Right atrium auricular region (tissue), 2 donors: Measurements from ENCODE around the gene CLIC2. TPM values are rescaled to one million over a fixed set of nuclear protein-coding genes. Genes with fewer than 3 reads are reported as not detected.

ENCODE experiments used
- DNase-seq: peaks from one replicate; pipeline ENCODE4 v3.0.0-alpha.2; 2019; ENCODE audit warnings: low spot score
- H3K27ac ChIP-seq, 2 donors: fragments of 200-600 bp; sonication (generic); 1 replicate in 1 of 2; 2 replicates in 1 of 2; pipeline ENCODE4 v1.5.1; 2016 to 2019
- H3K27me3 ChIP-seq, 2 donors: fragments of 200-600 bp; sonication (generic); one replicate each; pipeline versions ENCODE4 v1.5.1 to v1.6.0; 2017 to 2019
- H3K36me3 ChIP-seq: fragments of 200-600 bp; sonication (generic); one replicate; pipeline ENCODE4 v1.5.1; 2016
- H3K4me1 ChIP-seq, 2 donors: fragments of 200-600 bp; sonication (generic); one replicate each; pipeline versions ENCODE4 v1.5.1 to v1.6.0; 2017 to 2019
- H3K4me3 ChIP-seq, 2 donors: fragments of 200-600 bp; sonication (generic); 1 replicate in 1 of 2; 2 replicates in 1 of 2; pipeline ENCODE4 v1.5.1; 2017 to 2019; ENCODE audit warnings: mild to moderate bottlenecking in 1 of 2, moderate library complexity in 1 of 2
- H3K9me3 ChIP-seq, 2 donors: fragments of 200-600 bp; sonication (generic); one replicate each; pipeline ENCODE4 v1.5.1; 2019
- microRNA-seq, 2 donors: library from miRNA; unstranded; fragments of <30 nt; microRNA quantifications; one replicate each; pipeline ENCODE4, GENCODE V29; 2016 to 2017; ENCODE audit warnings: borderline number of aligned reads in 2 of 2, borderline replicate concordance in 1 of 2
- total RNA-seq, 2 donors: library from RNA; depleted of rRNA; stranded (reverse); fragments of >200 nt; gene quantifications; one replicate each; pipeline ENCODE4 v1.1.0, GENCODE V29; 2016
- TF ChIP-seq, protein P1 (sequence below), 2 donors: fragments of 200-600 bp; sonication (generic); IDR thresholded peaks; one replicate each; pipeline ENCODE4 v1.5.1; 2019; ENCODE audit warnings: antibody characterized with exemption in 2 of 2

CLIC2 gene
- total RNA-seq, 2 donors from 2014 or later, result 12.5 to 13.0 TPM

DNA sequence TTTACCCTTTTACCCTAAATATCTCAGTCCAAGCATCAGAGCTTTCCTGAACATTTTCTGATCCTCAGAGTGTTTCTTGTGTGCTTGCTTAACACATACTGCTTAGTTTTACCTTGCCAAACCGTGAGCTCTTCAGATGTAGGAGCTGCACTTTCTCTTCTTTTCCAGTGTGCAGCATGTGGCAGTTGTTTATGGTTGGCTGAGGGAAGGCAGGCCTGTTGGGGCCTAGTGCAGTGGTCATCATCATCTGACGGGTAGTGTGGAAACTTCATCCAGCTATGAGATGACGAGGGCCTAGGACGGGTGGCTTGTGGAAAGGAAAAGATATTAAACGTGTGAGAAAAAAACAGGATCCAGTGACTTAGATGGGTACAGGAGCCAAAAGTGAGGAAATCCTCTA lies 96.7 kb downstream of the CLIC2 start:
- H3K4me1 ChIP-seq, result no peaks in the 10 kb centered on the region
- TF ChIP-seq, protein P1, sequence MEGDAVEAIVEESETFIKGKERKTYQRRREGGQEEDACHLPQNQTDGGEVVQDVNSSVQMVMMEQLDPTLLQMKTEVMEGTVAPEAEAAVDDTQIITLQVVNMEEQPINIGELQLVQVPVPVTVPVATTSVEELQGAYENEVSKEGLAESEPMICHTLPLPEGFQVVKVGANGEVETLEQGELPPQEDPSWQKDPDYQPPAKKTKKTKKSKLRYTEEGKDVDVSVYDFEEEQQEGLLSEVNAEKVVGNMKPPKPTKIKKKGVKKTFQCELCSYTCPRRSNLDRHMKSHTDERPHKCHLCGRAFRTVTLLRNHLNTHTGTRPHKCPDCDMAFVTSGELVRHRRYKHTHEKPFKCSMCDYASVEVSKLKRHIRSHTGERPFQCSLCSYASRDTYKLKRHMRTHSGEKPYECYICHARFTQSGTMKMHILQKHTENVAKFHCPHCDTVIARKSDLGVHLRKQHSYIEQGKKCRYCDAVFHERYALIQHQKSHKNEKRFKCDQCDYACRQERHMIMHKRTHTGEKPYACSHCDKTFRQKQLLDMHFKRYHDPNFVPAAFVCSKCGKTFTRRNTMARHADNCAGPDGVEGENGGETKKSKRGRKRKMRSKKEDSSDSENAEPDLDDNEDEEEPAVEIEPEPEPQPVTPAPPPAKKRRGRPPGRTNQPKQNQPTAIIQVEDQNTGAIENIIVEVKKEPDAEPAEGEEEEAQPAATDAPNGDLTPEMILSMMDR (IDR thresholded peaks at IDR 0.05), result no peak
- H3K4me3 ChIP-seq, result no peak overlapping the region
- no peaks in the 10 kb centered on the region for H3K27me3 ChIP-seq
- H3K27ac ChIP-seq, result no peak overlapping the region
- no peak for DNase-seq
- H3K9me3 ChIP-seq, result no peaks in the 10 kb centered on the region
- H3K36me3 ChIP-seq, result peaks cover 10% of the 10 kb centered on the region

DNA sequence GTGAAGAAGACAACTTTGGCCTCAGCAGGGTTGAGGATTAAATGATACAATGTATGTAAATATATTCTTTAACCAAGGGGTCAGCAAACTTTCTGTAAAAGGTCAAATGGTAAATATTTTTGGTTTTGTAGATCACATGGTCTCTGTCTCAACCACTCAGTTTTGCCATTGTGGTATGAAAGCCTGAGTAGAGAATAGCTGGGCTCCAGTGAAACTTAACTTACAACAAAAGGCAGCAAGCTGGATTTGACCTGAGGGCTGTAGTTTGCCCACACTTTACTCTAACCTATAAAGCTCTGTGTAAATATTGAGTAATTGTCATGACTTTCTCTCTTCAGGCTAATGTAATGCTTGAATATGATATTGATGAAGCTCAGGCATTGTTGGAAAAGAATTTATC lies 98.5 kb downstream of the CLIC2 start:
- TF ChIP-seq, protein P1 (IDR thresholded peaks at IDR 0.05), result no peak
- Histone ChIP-seq H3K4me3 (no peak overlapping the region), H3K36me3 (peaks cover 10% of the 10 kb centered on the region), H3K4me1 (no peaks in the 10 kb centered on the region), H3K9me3 (no peaks in the 10 kb centered on the region), H3K27me3 (no peaks in the 10 kb centered on the region), H3K27ac (no peak overlapping the region)
- DNase-seq, result no peak

DNA sequence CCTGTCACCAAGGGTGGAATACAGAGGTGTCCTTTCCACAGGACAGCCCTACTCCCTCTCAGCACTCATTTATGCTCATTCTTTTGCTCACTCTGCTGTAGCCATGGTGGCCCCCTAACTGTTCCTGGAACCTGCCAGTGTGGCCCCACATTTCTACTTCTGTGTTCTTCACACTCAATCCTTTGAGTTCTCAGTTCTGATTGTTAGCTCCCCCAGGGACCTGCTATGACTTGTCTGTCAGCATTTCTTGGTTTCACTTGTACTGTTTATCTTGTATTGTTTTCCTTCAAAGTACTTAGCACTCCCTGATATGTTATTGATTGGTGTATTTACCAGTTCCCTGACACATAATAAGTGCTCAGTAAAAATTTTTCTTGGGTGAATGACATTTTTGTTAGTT lies 103.3 kb downstream of the CLIC2 start:
- H3K27ac ChIP-seq, result no peak overlapping the region
- H3K36me3 ChIP-seq, result peaks cover 21% of the 10 kb centered on the region
- TF ChIP-seq, protein P1 (IDR thresholded peaks at IDR 0.05), result no peak
- DNase-seq, result no peak
- no peaks in the 10 kb centered on the region for H3K9me3 ChIP-seq
- H3K27me3 ChIP-seq, result no peaks in the 10 kb centered on the region
- H3K4me1 ChIP-seq, result no peaks in the 10 kb centered on the region
- no peak overlapping the region for H3K4me3 ChIP-seq

Small RNAs within 50 kb of the gene (microRNA-seq; reads per million reads assigned to microRNA genes)
- 0 reads per million in 2 donors for gene MIR1184-2

Other genes starting within 250 kb of the CLIC2 start
- 10 to 100 TPM; 42.7 to 60.3 TPM for gene VBP1, start 118.2 kb downstream of the CLIC2 start, total RNA-seq
- gene RAB39B, start 70.1 kb downstream of the CLIC2 start, total RNA-seq, result under 1 TPM; 0.55 to 0.63 TPM
- not detected for gene F8A2, start 47.5 kb upstream of the CLIC2 start, total RNA-seq
- gene F8A3, start 124.0 kb upstream of the CLIC2 start, total RNA-seq, result 1 to 10 TPM; 7.7 to 9.2 TPM